GM18867 (cell line): ENCODE measurements around the gene ST6GALNAC3.

ENCODE experiments used
- ATAC-seq: cut with Tn5 transposase; IDR thresholded peaks from one replicate; pipeline ENCODE4 v1.9.1; 2021; ENCODE audit warnings: mild to moderate bottlenecking, moderate library complexity; ENCODE audit not compliant: unreplicated experiment

Gene ST6GALNAC3

DNA sequence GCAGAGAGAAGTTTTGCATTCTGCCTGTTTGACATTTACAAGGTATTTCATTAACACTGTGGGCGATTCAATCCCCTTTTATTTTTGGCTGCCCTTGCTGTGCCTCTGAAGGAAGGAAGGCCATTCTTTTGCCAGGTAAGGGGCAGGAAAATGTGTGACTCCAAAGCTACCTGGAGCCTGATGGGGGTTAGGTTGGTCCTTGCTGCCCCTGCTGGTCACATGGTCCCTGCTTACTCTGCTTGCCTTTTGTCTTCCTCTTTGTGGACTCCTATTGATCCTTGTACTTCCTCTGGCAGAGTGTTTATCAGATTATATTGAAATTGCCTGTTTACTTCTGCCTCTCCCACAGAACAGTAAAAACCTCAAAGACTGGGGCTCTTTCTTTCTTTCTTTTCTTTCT, 65.7 kb downstream of the ST6GALNAC3 start:
- no peak for ATAC-seq

DNA sequence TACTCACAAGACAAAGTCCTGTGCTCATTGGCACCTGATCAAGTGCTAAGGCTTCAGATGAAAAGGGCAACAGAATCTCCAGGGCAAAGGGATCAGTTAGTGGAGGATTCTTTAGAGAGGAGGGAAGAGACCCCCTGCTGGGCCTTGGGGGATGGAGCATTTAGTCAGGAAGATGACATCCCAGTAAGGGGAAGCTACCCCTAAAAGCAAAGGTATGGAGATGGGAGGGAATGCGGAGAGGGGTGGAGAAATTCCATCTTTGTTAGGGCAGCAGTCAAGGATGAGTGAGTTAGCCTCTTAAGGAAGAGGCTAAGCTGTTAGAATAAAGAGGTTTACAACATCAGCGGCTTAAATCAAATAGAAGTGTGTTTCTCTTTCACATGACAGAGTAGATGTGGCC, 67.4 kb downstream of the ST6GALNAC3 start:
- ATAC-seq: no peak

DNA sequence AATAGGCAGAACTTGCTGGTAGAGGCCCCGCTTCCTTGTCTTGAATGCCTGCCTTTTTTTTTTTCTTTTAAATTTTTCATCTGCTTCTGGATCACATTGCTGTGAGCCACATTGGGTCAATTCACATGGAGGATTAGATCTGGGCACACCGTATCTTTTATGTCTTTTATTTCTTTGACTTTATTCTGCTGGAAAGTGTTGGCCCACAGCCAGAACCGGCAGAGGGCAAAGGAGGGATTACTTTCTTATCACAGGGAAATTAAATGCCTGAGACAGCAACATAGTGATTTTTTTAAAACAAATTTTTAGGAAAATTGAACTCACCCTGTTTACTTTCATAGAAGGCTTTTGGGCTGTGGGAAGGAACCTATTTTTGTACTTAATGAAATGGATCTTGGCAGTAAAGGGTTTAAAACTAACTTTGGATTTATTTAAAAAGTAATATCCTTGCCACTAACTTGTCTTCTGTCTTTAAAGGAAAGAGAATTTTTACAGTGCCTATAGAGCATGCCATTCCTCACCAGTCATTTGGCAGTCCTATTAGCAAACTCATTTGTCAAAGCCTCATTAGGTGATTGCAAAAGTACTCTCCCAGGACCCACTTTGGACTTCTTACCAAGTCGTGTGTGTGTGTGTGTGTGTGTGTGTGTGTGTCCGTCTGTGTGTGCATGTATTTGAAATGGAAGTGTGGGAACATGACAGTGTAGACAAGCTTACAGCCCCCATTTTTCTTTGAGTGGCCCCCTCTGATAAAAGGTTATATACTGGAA, 68.4 kb downstream of the ST6GALNAC3 start:
- ATAC-seq: no peak

DNA sequence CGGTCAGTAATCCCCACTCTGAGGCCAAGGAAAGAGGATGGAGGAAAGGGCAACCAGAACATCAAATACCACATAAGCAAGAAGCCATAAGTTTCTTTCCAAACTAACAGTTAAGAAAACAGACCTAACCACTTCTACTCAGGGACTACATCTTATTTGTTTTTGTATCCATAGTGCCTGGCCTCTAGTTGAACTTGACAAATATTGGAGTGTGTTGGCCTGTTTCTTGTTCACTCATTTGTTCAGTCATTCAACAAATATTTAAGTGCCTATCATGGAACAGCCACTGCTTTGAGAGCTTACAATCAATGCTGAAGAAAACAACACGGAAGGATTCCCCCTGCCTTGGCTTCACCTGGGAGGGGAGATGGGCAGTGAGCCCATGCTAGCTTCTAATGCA, 69.7 kb downstream of the ST6GALNAC3 start:
- ATAC-seq: no peak

DNA sequence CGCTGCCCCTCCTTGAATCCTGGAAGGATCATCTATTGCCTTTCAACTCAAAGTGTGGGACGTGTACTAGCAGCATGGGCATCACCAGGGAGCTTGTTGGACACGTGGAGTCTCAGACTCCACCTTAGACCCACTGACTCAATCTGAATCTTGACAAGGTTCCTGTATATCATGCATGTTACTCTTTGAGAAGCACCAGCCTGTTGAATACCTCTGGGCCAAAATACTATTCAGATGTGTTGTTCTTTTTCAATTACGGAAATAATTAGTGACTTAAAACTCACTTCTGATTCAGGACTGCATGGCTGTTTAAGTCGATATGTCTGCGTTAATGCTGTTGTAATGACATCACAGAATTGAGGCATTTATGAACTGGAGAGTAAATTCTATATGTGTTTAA, 70.8 kb downstream of the ST6GALNAC3 start:
- no peak for ATAC-seq

DNA sequence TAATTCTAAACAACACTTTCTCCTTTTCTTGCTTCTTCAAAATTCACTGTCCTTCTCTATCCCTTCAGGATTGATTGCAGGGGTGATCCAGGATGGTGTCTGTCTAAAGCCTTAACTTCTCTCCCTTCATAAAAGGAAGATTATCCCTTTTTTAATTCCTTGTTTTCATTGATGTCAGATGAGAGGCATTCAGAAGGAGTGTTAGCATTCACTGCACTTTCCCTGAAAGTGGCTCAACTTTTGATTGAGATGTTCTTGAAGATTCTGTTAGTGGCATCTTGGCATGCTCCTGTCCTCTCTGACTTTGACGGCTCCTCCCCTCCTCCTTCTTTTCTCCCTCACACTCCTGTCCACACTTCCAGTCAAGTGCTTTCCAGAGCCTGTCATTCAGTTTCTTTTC, 71.6 kb downstream of the ST6GALNAC3 start:
- ATAC-seq: no peak

DNA sequence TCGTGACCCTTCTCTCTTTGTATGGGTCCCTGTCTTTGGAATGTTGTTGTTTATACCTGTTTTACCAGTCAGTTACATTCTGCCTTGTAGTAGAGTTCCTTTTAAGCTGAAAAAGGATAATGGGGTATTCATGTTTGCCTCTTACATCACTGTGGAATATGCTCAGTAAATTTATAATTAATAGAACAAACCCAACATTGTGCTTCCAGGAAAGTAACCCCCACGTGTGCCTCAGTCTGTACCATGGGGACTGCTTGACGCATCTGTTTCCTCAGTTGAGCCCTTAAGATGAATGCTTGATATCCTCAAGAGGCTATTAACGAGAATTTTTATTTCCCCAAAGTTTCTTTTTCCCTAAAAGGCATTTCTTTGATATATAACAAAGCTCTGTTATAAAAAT, 73.4 kb downstream of the ST6GALNAC3 start:
- no peak for ATAC-seq

DNA sequence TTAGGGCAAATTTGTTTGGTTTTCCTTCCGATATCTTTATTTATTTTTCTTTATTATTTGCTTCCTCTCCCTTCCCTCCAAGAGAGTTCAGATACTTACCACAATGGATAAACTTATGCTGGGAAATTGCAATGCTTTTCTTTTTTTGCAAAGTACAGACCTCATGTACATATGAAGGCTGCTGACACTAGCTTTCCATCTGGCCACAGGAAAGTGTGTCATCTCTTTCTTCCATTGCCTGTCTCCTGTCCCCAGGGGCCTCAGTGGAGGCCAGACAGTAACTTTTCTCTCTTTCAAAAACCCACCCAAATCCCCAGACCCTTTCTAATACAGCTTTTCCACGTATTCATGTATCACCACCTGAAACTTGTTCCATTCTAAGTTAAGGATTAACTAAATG, 73.9 kb downstream of the ST6GALNAC3 start:
- ATAC-seq: no peak

DNA sequence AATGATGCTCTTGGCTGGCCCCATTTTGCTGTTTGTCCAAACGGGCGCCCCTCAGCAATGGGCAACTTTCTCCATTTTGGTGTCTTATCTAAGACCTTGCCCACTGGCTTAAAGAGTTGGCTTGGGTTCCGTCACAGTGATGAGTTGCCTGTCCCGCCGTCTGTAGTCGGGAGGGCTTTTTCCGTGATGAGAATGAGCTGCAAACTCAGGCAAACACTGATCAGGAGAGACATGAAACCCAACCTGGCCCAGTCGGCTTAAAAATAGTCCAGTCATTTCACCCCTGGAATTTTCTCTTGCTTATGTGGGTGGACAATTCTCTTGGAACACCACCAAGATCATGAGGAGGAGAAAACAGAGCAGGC, 79.3 kb downstream of the ST6GALNAC3 start:
- ATAC-seq: no peak

DNA sequence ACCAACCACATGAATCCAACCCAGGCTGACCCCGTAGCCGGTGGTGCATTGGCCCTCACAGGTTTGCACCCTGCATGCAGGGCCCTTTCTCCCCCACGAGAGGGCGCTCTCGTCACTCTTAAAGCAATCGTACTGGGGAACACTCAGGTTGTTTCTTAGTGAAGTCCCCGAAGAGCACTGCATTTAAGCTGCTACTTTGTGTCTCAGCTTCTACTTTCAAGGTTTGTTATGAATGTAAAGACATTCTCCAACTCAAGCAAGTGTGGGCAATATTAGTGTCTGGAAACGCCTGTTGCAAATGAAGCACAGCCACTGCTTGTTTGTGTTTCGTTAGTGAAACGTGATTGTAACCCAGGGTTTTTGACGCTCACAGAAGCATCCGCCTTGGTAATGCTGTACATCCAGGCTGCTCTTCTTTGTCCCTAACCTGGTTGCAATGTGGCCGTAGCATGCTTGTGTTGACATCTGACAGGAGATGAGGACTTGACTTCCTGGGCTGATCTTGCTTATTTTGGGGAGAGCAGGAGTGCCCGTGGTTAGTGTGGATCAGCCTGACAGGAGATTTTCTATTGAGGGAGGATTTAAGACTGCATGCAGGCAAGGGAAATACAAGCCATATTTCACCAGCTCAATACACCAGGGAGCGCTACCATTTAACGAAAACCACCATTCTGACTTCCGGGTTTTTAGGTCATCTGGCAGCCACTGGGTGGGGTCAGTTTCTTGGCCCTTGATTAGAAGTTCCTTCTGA, 79.8 kb downstream of the ST6GALNAC3 start:
- peak; percentile 95 for ATAC-seq

DNA sequence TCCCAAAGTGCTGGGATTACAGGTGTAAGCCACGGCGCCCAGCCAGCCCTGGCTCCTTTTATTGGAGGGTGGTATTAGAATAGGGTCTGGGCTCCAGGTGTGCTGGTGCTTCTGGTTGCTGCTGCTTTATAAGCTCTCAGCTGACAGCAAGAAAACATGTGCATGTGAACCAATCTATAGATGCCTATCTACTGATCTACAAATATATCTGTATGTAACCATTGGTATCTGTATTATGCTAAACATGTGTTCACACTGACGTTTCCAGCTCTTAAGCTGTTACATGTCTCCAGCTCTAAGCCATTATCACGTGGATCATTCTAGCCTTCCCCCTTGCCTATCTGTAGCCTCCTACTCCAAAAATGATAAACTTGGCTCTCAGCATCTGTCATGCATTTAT, 82.4 kb downstream of the ST6GALNAC3 start:
- no peak for ATAC-seq

DNA sequence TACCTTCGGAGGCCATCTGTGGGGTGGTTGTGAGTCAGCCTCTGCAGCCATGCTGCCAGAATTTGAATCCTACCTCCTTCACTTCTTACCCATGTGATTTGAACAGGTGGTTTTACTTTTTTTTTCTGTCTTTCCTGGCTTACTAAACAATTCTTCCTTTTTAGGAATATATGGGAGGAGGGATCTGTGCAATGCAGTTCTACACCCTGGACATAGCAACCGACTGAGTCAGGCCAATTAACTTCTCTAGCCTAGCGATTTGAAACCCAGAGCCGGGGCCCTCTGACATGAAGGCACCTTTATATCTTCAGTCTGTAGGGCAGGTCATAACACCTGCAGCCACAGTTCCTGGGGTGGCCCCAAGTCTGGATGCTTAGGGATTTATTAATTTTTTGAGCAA, 83.6 kb downstream of the ST6GALNAC3 start:
- ATAC-seq: no peak

DNA sequence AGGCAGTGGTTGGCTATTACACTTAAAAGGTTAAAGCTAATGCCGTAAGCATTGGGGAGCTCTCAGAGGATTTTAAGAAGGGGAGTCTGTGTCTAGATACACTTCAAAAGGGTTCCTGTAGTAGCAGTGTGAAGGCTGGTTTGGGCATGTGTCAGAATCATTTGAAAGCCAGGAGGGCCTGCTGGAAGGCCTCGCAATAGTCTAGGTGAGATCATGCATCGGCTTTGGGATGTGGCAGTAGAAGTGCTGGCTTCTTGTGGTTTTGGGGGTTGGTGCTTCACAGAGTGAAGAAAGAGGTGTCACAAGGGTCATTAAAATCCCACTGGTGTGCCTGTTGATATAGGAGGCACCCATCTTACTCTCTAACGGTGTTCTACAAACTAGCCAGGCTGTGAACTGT, 85.7 kb downstream of the ST6GALNAC3 start:
- ATAC-seq: no peak

DNA sequence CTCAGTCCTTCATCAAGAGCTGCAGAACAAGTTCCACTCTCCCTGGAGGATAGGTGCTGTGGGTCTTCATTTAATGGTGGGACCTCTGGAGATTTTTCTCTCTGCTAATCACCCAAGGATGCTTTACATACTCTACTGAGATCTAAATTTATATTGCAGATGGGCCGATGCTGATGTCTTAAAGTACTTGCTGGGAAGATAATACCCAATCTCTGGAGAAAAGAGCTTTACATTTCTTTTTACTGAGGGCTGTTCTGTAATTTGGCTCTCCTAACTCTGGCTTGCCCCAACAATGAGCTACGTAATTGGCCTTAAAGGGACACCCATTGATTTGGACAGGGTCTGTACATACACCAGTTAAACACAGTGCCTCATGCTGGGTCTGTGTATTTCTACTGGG, 86.9 kb downstream of the ST6GALNAC3 start:
- no peak for ATAC-seq

DNA sequence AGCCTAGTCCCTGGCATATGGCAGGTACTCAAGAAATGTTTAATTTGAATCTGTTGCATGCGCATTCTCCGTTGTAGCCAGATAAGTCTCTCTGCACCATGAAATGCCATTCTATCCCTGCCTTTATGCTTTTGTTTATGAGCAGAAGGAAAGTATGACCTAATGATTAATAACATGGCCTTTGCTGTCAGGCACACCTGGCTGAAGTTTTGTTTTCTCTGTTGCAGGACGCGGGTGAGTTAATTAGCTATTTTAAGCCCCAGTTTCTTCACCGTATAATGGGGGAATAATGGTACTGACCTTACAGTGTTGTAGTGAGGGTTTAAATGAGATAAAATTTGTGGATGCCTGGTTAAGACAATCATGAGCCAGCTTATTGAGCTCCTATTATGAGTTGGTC, 87.7 kb downstream of the ST6GALNAC3 start:
- no peak for ATAC-seq

DNA sequence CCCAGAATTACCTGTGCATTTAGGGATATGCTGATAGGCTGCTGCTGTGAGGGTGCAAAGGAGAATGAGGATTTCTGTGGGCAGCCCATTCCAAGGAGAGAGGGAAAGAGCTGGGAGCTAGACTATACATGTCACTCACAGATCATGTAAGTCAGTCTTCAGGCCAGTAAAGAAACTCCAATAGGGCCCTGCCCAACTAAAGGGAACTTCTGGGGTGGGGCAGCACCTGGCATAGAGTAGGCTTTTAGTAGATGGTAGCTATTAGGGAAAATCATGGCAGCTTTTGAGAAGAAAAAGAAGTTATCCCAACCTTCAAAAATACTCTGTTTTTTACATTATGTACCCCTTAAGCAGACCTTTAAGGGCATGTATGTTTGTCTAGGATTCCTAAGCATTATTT, 89.6 kb downstream of the ST6GALNAC3 start:
- no peak for ATAC-seq

DNA sequence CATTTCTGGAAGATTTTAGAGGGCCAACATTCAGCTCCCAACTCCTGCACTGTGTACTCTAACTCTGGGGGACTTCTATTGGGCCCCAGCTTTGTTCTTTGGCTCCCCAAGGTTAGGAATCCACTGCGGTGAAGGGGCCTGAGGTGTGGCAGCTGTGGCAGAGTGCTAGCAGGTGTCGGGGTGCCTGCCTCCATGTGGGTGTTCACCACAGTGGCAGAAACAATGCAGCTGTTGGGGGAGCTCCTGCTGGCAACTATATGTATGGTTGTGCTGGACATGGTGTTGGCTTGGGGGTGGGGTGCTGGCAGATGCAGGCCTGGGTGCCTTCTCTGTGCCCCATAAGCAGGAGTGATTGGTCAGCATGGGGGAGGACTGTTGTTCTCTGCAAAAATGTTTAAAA, 95.5 kb downstream of the ST6GALNAC3 start:
- no peak for ATAC-seq

DNA sequence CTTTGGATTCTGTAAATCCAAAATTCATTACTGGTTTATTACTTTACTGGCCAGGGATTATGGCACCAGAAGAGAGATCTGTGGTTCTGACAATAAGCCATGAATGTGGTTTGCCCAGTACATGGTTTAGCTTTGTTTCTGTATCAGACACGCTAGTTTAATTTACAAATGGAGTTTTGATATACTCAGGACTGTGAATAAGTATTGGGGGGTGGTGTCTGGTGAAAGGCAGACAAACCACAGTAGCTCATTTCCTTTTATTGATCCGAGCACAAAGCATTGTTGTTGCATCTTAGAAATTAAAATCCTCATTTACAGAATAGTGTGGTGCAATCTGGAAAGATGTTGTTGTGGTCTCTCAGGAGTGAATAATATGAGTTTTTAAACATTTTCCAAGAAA, 96.0 kb downstream of the ST6GALNAC3 start:
- no peak for ATAC-seq

DNA sequence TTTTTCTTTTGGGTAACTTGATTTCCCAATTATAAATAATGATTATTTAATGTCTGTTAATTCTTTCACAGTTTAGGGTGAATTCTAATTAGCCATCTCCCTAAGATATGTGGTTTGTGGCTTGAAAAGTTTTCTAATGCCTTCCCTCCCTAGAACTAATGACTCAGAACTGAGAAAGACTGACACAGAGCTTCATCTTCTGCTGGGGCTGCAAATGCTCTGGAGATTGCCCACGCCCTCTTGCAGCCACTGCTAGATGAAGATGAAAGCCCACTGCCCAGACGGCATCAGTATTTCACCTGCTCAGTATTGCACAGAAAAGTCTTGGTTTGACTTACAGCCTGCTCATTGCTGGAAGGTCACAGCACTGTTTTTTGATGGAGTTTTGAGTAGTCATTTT, 101.5 kb downstream of the ST6GALNAC3 start:
- ATAC-seq: no peak

DNA sequence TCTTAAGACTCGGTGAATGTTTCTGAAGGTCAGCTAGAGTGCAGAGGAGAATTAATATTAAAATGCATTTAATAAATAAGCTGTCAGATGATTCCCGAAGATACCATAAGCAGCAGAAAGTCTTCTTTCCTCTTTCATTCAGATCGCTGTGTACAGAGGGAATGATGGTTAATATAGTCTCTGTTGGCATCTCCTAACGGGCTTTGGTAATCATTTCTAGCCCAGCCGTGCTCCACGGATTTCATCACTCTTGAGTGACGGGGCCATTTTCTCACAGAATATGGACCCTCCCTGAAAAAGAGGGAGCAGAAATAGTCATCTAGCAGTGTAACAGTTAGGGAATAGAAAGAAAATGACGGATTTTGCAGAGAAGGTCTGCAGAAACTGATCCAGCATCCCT, 103.1 kb downstream of the ST6GALNAC3 start:
- ATAC-seq: no peak

DNA sequence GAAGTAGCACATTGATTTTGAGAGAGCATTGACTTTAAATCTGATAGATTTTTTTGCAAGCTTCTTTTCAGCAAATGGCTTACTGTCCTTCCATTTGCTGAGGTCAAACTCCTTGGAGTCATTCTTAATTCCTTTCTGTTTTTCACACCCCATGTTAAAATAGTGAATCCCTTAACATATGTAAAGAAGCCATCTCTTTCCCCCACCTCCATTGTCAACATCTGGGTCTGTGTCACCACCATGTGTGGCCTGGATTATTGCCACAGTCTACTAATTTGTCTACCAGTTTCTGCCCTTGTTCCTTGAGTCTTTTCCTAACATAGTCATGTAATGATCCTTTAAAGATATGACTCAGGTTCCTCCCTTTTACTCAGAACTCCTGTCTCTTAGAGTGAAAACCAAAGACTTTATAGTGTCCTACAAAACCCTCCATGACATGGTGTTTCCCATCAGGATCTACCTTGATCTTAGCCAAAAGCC, 104.7 kb downstream of the ST6GALNAC3 start:
- no peak for ATAC-seq

DNA sequence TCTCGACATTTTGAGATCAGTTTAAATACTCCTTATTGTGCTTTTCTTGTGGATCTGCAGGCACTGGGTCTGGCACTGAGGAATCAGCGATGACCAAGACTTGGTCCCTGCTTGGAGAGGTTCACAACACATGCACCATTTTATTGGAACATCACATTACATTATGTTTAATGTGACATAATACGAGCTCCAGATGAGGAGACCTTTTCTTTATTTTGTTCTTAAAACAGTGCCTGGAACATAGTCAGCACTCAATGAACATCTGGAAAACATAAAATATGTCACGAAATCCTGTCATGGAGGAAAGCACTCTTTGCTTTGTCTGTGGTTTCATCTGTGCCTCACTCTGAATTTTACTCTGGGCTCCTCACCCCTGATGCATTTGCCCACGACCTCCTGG, 110.7 kb downstream of the ST6GALNAC3 start:
- ATAC-seq: no peak
